Right atrium auricular region (tissue), 2 donors: ENCODE measurements around the gene PALM. TPM values are rescaled to one million over a fixed set of nuclear protein-coding genes. Genes with fewer than 3 reads are reported as not detected.
A peak's percentile ranks its signal among the peaks of the same experiment; 100 is the strongest.

Source experiments
- DNase-seq: peaks from one replicate; pipeline ENCODE4 v3.0.0-alpha.2; 2019; ENCODE audit warnings: low spot score
- H3K27ac ChIP-seq, 2 donors: fragments of 200-600 bp; sonication (generic); 1 replicate in 1 of 2; 2 replicates in 1 of 2; pipeline ENCODE4 v1.5.1; 2016 to 2019
- H3K27me3 ChIP-seq, 2 donors: fragments of 200-600 bp; sonication (generic); one replicate each; pipeline versions ENCODE4 v1.5.1 to v1.6.0; 2017 to 2019
- H3K36me3 ChIP-seq: fragments of 200-600 bp; sonication (generic); one replicate; pipeline ENCODE4 v1.5.1; 2016
- H3K4me1 ChIP-seq, 2 donors: fragments of 200-600 bp; sonication (generic); one replicate each; pipeline versions ENCODE4 v1.5.1 to v1.6.0; 2017 to 2019
- H3K4me3 ChIP-seq, 2 donors: fragments of 200-600 bp; sonication (generic); 1 replicate in 1 of 2; 2 replicates in 1 of 2; pipeline ENCODE4 v1.5.1; 2017 to 2019; ENCODE audit warnings: mild to moderate bottlenecking in 1 of 2, moderate library complexity in 1 of 2
- H3K9me3 ChIP-seq, 2 donors: fragments of 200-600 bp; sonication (generic); one replicate each; pipeline ENCODE4 v1.5.1; 2019
- total RNA-seq, 2 donors: library from RNA; depleted of rRNA; stranded (reverse); fragments of >200 nt; gene quantifications; one replicate each; pipeline ENCODE4 v1.1.0, GENCODE V29; 2016
- TF ChIP-seq, protein P1 (sequence below), 2 donors: fragments of 200-600 bp; sonication (generic); IDR thresholded peaks; one replicate each; pipeline ENCODE4 v1.5.1; 2019; ENCODE audit warnings: antibody characterized with exemption in 2 of 2

PALM gene
- total RNA-seq, 2 donors from 2014 or later = 28.7 to 64.9 TPM

- DNase-seq = no peak
- H3K27ac ChIP-seq = no peak within 1 kb of the TSS
- no peak within 1 kb of the TSS for H3K4me3 ChIP-seq
- no peaks in the 10 kb centered on the region for H3K27me3 ChIP-seq
- no peaks in the 10 kb centered on the region for H3K4me1 ChIP-seq
- peaks cover 10% of the 10 kb centered on the region for H3K36me3 ChIP-seq
- H3K9me3 ChIP-seq = peaks cover 8 to 12% of the 10 kb centered on the region in 2 donors
- TF ChIP-seq, protein P1, sequence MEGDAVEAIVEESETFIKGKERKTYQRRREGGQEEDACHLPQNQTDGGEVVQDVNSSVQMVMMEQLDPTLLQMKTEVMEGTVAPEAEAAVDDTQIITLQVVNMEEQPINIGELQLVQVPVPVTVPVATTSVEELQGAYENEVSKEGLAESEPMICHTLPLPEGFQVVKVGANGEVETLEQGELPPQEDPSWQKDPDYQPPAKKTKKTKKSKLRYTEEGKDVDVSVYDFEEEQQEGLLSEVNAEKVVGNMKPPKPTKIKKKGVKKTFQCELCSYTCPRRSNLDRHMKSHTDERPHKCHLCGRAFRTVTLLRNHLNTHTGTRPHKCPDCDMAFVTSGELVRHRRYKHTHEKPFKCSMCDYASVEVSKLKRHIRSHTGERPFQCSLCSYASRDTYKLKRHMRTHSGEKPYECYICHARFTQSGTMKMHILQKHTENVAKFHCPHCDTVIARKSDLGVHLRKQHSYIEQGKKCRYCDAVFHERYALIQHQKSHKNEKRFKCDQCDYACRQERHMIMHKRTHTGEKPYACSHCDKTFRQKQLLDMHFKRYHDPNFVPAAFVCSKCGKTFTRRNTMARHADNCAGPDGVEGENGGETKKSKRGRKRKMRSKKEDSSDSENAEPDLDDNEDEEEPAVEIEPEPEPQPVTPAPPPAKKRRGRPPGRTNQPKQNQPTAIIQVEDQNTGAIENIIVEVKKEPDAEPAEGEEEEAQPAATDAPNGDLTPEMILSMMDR (IDR thresholded peaks at IDR 0.05) = no peak
Observed at GRCh38 chr19:750640-751423, 42.1 kb downstream of the PALM start, which contains the start of gene MISP. Gene MISP, plus strand, starts transcription at chr19:751112. Its CDS starts 5,835 bp downstream, at chr19:756947.

DNA sequence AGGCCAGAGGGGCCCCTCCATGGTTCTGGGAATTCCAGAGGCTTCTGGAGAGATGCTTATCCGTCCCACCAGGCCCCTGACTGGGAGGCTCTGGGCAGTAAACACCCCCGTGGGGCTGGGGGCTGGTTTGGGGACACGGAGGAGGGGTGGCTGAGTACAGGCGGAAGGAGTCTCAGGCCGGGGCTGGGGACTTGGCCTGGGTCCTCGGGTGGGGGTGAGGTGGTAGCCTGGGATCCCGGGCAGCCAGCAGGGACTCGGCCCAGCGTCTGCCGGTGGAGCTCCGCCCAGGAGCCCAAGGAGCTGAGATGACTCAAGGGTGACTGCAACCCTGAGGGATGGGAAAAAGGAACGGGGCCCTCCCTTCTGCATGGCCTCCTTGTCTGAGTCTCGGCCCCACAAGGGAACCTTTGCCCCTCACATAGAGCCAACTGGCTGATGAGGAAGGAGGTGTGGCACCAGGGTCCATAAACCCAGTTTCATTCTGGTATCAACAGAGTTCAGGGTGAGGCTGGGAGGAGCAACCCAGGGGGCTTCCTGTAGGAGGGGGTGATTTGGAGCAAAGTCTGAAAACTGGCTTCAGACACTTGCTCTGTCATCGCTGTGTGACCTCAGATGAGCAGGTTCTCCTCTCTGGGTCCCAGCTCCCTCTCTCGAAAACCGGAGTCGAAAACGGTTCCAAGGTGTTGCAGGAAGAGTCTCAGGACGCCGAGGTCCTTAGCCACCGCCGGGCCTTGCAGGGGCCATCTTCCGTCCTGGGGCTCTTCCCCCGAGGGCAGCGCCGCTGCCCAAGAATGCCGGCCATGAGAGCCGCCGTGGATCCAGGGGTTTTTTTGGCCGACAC lies 43.0 kb downstream of the PALM start:
- H3K4me1 ChIP-seq = no peaks in the 10 kb centered on the region
- no peaks in the 10 kb centered on the region for H3K27me3 ChIP-seq
- peaks cover 3% of the 10 kb centered on the region for H3K36me3 ChIP-seq
- H3K4me3 ChIP-seq = no peak overlapping the region
- peak; percentile 64 for DNase-seq
- peaks cover 8 to 12% of the 10 kb centered on the region in 2 donors for H3K9me3 ChIP-seq
- TF ChIP-seq, protein P1 (IDR thresholded peaks at IDR 0.05) = no peak
- H3K27ac ChIP-seq = no peak overlapping the region

DNA sequence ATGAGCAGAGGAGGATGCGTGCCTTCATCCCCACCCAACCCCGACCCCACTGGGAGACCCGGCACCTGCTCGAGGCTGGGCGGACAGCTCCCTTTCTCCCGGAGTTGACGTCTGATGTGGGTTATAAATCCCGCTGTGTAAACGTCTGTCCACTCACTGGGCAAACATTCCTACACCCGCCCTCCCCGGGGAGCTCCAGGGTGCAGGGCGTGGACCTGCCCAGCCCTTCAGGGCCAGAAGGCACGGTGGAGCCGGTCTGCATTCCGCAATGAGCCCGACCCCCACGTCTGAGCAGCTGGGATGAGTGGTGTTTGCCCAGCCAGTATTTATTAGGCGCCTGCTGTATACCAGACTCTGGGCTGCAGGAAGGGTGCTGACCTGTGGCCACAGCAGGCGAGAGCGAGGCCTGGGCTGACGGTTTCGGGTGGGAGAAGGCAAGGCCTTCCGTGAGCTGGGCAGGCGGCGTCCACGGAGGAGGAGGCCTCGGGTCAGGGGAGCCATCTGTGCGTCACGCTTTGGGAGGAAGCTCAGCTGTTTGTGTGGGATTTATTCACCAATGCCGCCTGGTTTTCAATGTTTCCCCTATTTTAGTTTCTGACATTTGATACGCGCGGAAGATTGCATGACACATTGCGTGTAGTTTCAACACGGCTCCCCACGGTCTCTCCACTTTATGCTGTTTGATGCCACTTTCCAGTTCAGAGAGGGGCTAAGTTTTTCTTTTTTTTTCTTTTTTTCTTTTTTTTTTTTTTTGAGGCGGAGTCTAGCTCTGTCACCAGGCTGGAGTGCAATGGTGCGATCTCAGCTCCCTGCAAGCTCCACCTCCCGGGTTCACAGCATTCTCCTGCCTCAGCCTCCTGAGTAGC lies 44.1 kb downstream of the PALM start:
- Histone ChIP-seq H3K27me3 (no peaks in the 10 kb centered on the region), H3K27ac (no peak overlapping the region), H3K9me3 (peaks cover under 1 to 4% of the 10 kb centered on the region in 2 donors), H3K4me3 (no peak overlapping the region), H3K36me3 (no peaks in the 10 kb centered on the region), H3K4me1 (no peaks in the 10 kb centered on the region)
- DNase-seq = peak; percentile 62
- TF ChIP-seq, protein P1 (IDR thresholded peaks at IDR 0.05) = no peak

DNA sequence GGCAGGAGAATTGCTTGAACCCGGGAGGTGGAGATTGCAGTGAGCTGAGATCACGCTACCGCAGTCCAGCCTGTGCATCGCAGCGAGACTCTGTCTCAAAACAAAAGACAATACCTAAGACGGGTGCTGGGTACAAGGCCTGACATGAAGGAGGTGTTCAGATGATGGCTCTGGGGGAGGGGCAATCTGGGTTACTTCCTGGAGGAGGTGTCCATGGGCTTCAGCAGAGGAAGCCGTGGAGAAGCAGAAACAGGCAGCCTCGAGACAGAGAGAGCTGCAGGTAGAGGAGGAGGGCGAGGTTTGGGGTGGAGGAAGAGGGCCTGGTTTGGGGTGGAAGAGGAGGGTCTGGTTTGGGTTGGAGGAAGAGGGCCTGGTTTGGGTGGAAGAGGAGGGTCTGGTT lies 45.8 kb downstream of the PALM start:
- TF ChIP-seq, protein P1 (IDR thresholded peaks at IDR 0.05) = no peak
- no peak overlapping the region for H3K27ac ChIP-seq
- H3K36me3 ChIP-seq = no peaks in the 10 kb centered on the region
- H3K9me3 ChIP-seq = peaks cover 0 to 10% of the 10 kb centered on the region in 2 donors
- H3K4me1 ChIP-seq = no peaks in the 10 kb centered on the region
- DNase-seq = no peak
- no peaks in the 10 kb centered on the region for H3K27me3 ChIP-seq
- no peak overlapping the region for H3K4me3 ChIP-seq

DNA sequence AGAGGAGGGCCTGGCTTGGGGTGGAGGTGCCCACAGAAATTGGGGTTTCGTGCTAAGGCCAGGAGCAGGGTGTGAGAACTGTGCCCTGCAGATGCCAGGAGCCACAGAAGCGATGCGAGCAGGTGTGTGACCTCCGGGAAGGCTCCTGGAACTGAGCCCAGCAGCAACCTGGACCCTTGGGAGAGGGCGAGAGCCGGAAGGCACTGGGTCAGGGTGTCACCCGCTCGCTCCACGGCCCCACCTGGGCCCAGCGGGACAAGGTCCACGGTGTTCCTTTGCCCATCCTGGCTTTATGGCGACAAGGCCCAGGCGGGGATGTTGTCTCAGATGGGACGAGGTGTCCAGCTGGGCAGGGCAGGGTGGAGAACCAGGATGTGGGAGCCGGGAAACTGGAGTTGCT lies 46.3 kb downstream of the PALM start:
- Histone ChIP-seq H3K9me3 (peaks cover 0 to 10% of the 10 kb centered on the region in 2 donors), H3K27me3 (no peaks in the 10 kb centered on the region), H3K4me3 (no peak overlapping the region), H3K36me3 (no peaks in the 10 kb centered on the region), H3K27ac (no peak overlapping the region), H3K4me1 (no peaks in the 10 kb centered on the region)
- no peak for DNase-seq
- TF ChIP-seq, protein P1 (IDR thresholded peaks at IDR 0.05) = no peak
